ENCODE data around the gene PRSS1.
"Not testable (repeated sequence)": the region's sequence is repeated elsewhere in the genome, so short reads cannot be mapped to it uniquely, and the experiment has no call there.

Gene PRSS1

GRCh38 chr7:142749218-142749993, at the start of gene PRSS1:
PRSS1 (plus strand) TSS chr7:142749472; CDS start chr7:142749485, 13 bp downstream.
- no peak for ATAC-seq (ENCODE audit: insufficient read depth, low read depth)
- TF ChIP-seq CTCF (IDR thresholded peaks at IDR 0.05; ENCODE audit: borderline replicate concordance, extremely low read depth, low read length, poor library complexity, severe bottlenecking) (no peak), EZH2 (IDR thresholded peaks at IDR 0.05; ENCODE audit: borderline replicate concordance, low read depth, low read length, severe bottlenecking) (no peak)
- DNase-seq: no peak
- Histone ChIP-seq H3K27ac (ENCODE audit: low read length) (no peak within 1 kb of the TSS), H3K4me2 (ENCODE audit: insufficient read depth, low read length) (no peak within 1 kb of the TSS), H2AFZ (ENCODE audit: low read depth, low read length) (no peak within 1 kb of the TSS), H3K4me1 (ENCODE audit: insufficient read depth, low read length) (no peaks in the 10 kb centered on the region), H4K20me1 (ENCODE audit: insufficient read depth, low read length) (no peaks in the 10 kb centered on the region), H3K4me3 (ENCODE audit: low read depth in 1 of 2, low read length in 2 of 2) (no peak within 1 kb of the TSS), H3K9me3 (ENCODE audit: insufficient read depth, low read length, severe bottlenecking) (no peaks in the 10 kb centered on the region), H3K27me3 (ENCODE audit: insufficient read depth, low read length, poor library complexity) (no peaks in the 10 kb centered on the region), H3K9ac (ENCODE audit: low read depth, low read length) (no peak within 1 kb of the TSS), H3K36me3 (ENCODE audit: insufficient read depth, low read length) (no peaks in the 10 kb centered on the region), H3K79me2 (ENCODE audit: insufficient read depth, low read length) (no peaks in the 10 kb centered on the region)

DNA sequence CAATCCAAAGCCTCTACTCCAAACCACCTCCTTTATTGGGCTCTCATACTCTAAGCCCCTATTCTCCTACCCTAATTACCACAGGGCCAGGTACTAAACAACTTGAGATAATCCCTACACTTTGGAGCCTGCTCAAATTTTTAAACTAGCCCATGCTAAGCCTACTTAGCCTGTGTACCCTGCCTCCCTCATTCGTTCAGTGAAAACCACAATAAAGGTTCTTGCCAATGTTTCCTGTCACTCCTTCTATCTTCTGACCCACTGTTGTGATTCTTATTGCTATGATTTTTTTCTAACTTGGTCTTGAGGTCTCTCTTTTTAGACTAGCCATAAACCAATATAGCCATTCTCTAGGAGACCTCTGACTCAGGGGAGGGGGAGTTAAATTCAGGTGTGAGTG, 48.3 kb upstream of the PRSS1 start:
- not testable (repeated sequence) for H2AFZ ChIP-seq (ENCODE audit: low read depth, low read length)

GRCh38 chr7:142703655-142704305, 45.5 kb upstream of the PRSS1 start:
- no peaks in the 10 kb centered on the region for H3K9me3 ChIP-seq (ENCODE audit: insufficient read depth, low read length, severe bottlenecking)
- H3K36me3 ChIP-seq (ENCODE audit: insufficient read depth, low read length): no peaks in the 10 kb centered on the region
- H4K20me1 ChIP-seq (ENCODE audit: insufficient read depth, low read length): no peaks in the 10 kb centered on the region
- H2AFZ ChIP-seq (ENCODE audit: low read depth, low read length): no peak overlapping the region
- H3K4me1 ChIP-seq (ENCODE audit: insufficient read depth, low read length): no peaks in the 10 kb centered on the region
- no peak overlapping the region for H3K4me3 ChIP-seq (ENCODE audit: low read depth in 1 of 2, low read length in 2 of 2)
- no peak overlapping the region for H3K9ac ChIP-seq (ENCODE audit: low read depth, low read length)
- no peak overlapping the region for H3K27ac ChIP-seq (ENCODE audit: low read length)
- no peak overlapping the region for H3K4me2 ChIP-seq (ENCODE audit: insufficient read depth, low read length)
- no peak for DNase-seq
- no peak for ATAC-seq (ENCODE audit: insufficient read depth, low read depth)
- H3K79me2 ChIP-seq (ENCODE audit: insufficient read depth, low read length): no peaks in the 10 kb centered on the region
- TF ChIP-seq EZH2 (IDR thresholded peaks at IDR 0.05; ENCODE audit: borderline replicate concordance, low read depth, low read length, severe bottlenecking): no peak
- TF ChIP-seq CTCF (IDR thresholded peaks at IDR 0.05; ENCODE audit: borderline replicate concordance, extremely low read depth, low read length, poor library complexity, severe bottlenecking): no peak
- no peaks in the 10 kb centered on the region for H3K27me3 ChIP-seq (ENCODE audit: insufficient read depth, low read length, poor library complexity)

More for the DNA sequence above, 48.3 kb upstream of the PRSS1 start:
- not testable (repeated sequence) for DNase-seq; H3K79me2 ChIP-seq (ENCODE audit: insufficient read depth, low read length); H3K27ac ChIP-seq (ENCODE audit: low read length); H3K4me3 ChIP-seq (ENCODE audit: low read depth in 1 of 2, low read length in 2 of 2); H3K9me3 ChIP-seq (ENCODE audit: insufficient read depth, low read length, severe bottlenecking); H4K20me1 ChIP-seq (ENCODE audit: insufficient read depth, low read length); H3K4me2 ChIP-seq (ENCODE audit: insufficient read depth, low read length); H3K4me1 ChIP-seq (ENCODE audit: insufficient read depth, low read length); H3K36me3 ChIP-seq (ENCODE audit: insufficient read depth, low read length); H3K9ac ChIP-seq (ENCODE audit: low read depth, low read length); H3K27me3 ChIP-seq (ENCODE audit: insufficient read depth, low read length, poor library complexity); ATAC-seq (ENCODE audit: insufficient read depth, low read depth)

- not testable (repeated sequence) for H3K4me2 ChIP-seq (ENCODE audit: insufficient read depth, low read length); H3K36me3 ChIP-seq (ENCODE audit: insufficient read depth, low read length); H3K27me3 ChIP-seq (ENCODE audit: insufficient read depth, low read length, poor library complexity); H2AFZ ChIP-seq (ENCODE audit: low read depth, low read length); DNase-seq; H3K79me2 ChIP-seq (ENCODE audit: insufficient read depth, low read length); H3K4me3 ChIP-seq (ENCODE audit: low read depth in 1 of 2, low read length in 2 of 2); H3K4me1 ChIP-seq (ENCODE audit: insufficient read depth, low read length); ATAC-seq (ENCODE audit: insufficient read depth, low read depth); H3K9me3 ChIP-seq (ENCODE audit: insufficient read depth, low read length, severe bottlenecking); H4K20me1 ChIP-seq (ENCODE audit: insufficient read depth, low read length); H3K9ac ChIP-seq (ENCODE audit: low read depth, low read length); H3K27ac ChIP-seq (ENCODE audit: low read length)
Measured at GRCh38 chr7:142708726-142709125, 40.5 kb upstream of the PRSS1 start.
